GM19455 (cell line): Measurements from ENCODE around the gene GHITM.
"Not testable (repeated sequence)": the region's sequence is repeated elsewhere in the genome, so short reads cannot be mapped to it uniquely, and the experiment has no call there.

Experiments used
- ATAC-seq: cut with Tn5 transposase; IDR thresholded peaks from one replicate; pipeline ENCODE4 v1.9.1; 2021; ENCODE audit not compliant: unreplicated experiment

Gene GHITM, protein sequence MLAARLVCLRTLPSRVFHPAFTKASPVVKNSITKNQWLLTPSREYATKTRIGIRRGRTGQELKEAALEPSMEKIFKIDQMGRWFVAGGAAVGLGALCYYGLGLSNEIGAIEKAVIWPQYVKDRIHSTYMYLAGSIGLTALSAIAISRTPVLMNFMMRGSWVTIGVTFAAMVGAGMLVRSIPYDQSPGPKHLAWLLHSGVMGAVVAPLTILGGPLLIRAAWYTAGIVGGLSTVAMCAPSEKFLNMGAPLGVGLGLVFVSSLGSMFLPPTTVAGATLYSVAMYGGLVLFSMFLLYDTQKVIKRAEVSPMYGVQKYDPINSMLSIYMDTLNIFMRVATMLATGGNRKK

DNA sequence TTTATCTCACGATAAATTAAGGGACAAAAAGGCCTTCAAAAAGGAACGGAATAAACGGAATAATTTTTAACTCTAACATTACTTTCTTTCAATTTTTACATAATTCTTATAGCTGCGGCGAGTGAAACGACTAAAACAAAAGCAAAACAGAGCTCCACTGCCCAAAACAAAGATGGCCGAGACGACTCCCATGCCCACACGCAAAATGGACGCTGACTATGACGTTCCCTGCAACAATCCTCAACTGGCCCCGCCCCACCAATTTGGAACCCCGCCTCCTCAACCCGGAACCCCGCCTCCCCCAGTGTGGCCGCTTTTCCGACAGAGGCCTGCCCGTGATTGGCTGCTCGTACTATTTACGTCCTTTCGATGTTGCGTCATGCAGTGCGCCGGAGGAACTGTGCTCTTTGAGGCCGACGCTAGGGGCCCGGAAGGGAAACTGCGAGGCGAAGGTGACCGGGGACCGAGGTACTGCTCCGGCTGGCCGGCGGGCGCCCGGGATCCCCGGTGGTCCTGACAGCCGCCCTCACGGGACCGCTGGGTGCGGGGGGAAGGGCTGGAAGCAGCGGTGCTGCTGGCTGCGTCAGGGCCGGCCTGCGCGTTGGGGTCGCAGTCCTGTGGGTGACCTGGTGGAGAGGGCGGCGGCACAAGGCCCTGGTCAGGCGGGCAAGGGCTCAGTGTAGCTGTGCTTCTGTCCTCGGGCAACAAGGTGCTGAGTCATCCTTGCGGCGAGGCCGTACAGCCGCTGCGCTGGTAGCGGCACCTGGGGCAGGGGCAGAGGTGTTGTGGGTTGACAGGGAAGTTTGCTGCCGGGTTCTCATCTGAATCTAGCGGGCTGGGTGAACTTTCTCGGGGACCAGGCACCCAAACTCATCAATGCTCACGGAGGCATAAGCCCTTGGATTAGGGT, at the start of gene GHITM:
Gene GHITM, plus strand, starts transcription at position 384 of the 910 bp plus-strand sequence. CDS start 1,992 bp downstream, outside the sequence.
- peak; percentile 96 for ATAC-seq

DNA sequence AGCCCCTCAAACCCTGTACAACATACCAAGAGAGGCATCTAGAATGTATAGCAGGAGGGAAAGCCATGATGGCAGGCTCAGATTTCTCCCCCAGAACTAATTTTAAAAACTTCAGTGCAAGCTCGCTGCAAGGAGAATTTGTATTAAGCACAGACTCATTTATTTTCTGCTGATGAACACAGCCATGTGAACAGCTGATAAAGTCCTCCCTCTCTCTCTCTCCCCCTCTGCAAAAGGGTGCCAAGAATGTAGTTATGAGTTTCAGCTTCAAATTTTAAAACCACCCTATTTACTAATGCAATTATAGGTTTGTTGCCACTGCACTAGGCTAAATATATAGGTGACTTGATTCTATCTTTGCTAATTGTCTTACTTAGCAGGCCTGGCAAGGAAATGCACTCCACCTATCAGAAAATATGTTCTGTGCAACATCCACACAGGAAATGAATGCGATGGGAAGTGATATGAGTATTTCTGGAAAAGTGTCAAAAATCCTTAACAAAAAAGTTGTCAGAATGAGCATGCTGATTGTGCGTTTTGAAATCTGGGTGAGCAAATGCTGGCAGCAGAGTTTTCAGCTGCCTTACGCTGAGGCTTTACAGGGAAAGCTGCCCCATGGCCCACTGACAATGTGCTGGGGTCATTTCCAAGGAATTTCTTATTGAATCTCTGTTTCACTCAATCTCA, 43.4 kb upstream of the GHITM start:
- no peak for ATAC-seq

GRCh38 chr10:84097787-84098353, 41.4 kb upstream of the GHITM start:
- no peak for ATAC-seq

GRCh38 chr10:84098667-84099066, 40.6 kb upstream of the GHITM start:
- no peak for ATAC-seq

DNA sequence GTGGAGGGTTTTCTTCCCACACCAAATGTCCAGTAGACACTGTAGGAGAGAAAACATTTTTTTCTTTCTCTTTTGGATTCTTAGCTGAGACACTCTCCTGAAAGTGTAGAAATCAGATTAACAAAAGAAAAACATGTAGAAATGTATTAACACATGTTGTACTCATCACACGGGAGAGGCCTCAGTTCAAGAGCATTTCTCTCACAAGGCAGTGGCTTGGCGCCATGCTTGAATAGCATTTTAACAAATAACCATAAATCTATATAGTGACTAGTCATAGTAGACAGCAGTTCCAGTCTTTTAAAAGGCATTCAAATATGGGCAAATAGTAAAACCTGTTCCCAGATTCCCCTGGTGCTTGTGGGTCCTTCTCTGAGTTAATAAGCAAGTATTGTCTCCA, 38.3 kb upstream of the GHITM start:
- ATAC-seq, result no peak

GRCh38 chr10:84108797-84109196, 30.5 kb upstream of the GHITM start:
- no peak for ATAC-seq

GRCh38 chr10:84109772-84110171, 29.5 kb upstream of the GHITM start:
- not testable (repeated sequence) for ATAC-seq

GRCh38 chr10:84113468-84113867, 25.8 kb upstream of the GHITM start:
- ATAC-seq, result not testable (repeated sequence)

DNA sequence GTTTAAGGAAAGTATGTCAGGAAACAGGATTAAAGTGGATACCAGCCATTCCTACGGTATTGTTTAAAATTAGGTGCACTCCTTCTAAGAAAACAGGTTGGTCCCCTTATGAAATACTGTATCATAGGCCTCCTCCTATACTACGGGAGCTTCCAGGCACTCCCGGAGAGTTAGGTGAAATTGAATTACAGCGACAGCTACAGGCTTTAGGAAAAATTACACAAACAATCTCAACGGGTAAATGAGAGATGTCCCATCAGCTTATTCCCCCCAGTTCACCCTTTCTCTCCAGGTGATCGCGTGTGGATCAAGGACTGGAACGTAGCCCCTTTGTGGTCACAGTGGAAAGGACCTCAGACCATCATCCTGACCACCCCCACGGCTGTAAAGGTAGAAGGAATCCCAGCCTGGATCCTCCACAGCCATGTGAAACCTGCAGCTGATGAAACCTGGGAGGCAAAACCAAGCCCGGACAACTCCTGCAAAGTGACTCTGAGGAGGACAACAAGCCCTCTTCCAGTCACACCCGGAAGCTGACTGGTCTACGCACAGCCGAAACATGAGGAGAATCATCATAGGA, 25.1 kb upstream of the GHITM start:
- ATAC-seq, result no peak

GRCh38 chr10:84117204-84117603, 22.1 kb upstream of the GHITM start:
- ATAC-seq, result not testable (repeated sequence)

- ATAC-seq, result no peak
Measured at GRCh38 chr10:84117686-84118394, 21.5 kb upstream of the GHITM start.

DNA sequence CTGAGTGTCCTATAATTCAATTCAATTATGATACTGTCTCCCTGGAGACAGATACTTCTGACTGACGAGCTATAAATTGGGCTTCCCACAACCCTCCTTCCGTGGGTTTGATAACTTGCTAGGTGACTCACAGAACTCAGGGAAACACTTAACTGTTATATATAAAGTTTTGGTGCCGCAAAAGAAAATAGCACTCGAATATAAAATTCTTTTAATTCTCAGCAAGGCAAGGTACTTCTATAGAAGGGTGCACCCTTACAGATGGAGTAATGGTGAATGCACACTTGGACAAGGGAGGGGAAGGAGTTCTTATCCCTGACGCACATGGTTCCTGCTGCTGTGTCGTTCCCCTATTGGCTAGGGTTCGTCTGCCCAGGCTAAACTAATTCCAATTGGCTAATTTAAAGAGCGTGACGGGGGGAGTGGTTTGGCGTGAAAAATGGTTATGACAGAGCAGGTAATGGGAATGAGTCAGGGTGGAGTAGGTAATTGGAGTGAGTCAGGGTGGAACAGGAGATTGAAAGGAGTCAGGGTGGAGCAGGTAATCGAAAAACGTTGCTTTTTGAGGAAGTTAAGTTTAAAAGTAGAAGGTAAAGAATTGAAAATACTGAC, 20.8 kb upstream of the GHITM start:
- no peak for ATAC-seq

- no peak for ATAC-seq
Measured at GRCh38 chr10:84123362-84123761, 15.9 kb upstream of the GHITM start.

DNA sequence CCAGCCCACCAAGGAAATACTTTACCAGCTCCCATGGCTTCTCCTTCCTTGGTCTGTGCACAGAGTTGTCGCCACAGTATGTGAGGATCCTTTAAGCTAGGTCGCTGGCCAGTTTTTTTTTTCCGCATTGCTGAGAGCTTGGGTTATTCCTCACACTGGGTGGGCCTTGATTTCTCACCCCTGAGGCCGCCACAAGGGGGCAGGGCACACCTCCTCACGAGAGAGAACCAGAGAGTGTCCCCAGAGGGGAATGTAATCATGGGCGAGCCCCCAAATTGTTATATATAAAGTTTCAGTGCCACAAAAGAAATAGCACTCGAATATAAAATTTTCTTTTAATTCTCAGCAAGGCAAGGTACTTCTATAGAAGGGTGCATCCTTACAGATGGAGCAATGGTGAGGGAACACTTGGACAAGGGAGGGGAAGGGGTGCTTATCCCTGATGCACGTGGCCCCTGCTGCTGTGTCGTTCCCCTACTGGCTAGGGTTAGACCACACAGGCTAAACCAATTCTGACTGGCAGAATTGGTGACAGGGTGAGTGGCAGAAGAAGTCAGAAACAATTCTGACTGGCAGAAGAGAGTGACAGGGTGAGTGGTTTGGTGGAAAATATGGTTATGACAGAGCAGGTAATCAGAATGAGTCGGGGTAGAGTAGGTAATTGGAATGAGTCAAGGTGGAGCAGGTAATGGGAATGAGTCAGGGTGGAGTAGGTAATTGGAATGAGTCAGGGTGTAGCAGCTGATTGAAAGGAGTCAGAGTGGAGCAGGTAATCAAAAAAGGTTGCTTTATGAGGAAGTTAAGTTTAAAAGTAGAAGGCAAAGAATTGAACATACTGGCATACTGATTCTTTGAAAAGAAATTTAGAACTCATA, 13.2 kb upstream of the GHITM start:
- not testable (repeated sequence) for ATAC-seq

DNA sequence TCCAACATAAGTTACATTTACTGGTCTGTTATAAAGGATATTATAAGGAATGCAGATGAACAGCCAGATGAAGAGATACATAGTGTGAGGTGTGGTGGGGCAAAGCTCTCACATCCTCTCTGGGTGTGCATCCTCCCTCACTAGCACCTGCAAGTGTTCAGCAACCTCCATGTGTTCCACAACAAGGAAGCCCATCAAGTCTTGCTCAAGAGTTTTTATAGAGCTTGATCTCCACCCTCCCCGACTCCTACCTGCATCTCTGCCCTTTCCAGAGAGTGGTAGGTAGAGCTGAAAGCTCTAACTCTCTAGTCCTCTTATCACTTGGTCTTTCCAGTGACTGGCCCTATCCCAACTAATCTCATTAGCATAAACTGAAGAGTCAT, 12.5 kb upstream of the GHITM start:
- ATAC-seq, result no peak

- no peak for ATAC-seq
Measured at GRCh38 chr10:84135836-84136235, 3.5 kb upstream of the GHITM start.

GRCh38 chr10:84137811-84138210, 1.5 kb upstream of the GHITM start:
- no peak for ATAC-seq

DNA sequence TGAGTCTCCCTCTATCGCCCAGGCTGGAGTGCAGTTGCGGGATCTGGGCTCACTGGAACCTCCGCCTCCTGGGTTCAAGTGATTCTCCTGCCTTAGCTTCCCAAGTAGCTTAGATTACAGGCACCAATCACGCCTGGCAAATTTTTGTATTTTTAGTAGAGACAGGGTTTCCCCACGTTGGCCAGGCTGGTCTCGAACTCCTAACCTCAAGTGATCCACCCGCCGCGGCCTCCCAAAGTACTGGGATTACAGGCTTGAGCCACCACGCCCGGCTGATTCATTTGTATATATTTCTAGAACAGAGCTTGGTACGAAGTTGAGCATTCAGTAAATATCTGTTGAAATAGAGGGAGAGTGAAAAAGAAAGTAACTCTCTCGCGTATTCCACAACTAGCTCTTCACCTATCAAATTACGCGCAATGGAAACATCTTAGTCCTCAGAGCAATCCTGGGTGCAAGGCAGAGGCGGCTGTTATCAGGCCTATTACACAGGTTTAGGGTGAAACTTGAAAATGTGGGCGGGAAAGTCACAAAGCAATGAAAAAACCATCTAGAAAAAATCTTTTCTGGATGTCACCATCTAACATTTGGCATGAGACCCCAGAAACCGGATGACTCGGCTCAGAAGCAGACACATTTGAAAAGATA, 707 bp upstream of the GHITM start:
- ATAC-seq, result no peak
